Body of pancreas (tissue), 4 donors: ENCODE data around the gene SFRP4. TPM values are rescaled to one million over a fixed set of nuclear protein-coding genes. Genes with fewer than 3 reads are reported as not detected.
A peak's percentile ranks its signal among the peaks of the same experiment; 100 is the strongest.

Experiments used
- ATAC-seq: fragments of 150-250 bp; one replicate; pipeline ENCODE4 v1.9.1; 2016
- DNase-seq, 4 donors: peaks; one replicate each; pipeline ENCODE4 v3.0.0-alpha.2; 2019
- H3K27ac ChIP-seq, 4 donors: fragments of 200-600 bp; sonication (generic); 1 replicate in 3 of 4; 2 replicates in 1 of 4; pipeline versions ENCODE4 v1.5.1 to v1.6.1; 2016 to 2019; ENCODE audit warnings: mild to moderate bottlenecking in 1 of 4, mixed read lengths in 1 of 4, moderate library complexity in 1 of 4
- H3K27me3 ChIP-seq, 2 donors: fragments of 200-600 bp; sonication (generic); one replicate each; pipeline ENCODE4 v1.6.0; 2016; ENCODE audit warnings: mild to moderate bottlenecking in 1 of 2
- H3K36me3 ChIP-seq, 2 donors: fragments of 200-600 bp; sonication (generic); replicated peaks in 1 of 2; 2 replicates each; pipeline ENCODE4 v1.5.1; 2016; ENCODE audit warnings: low read depth in 2 of 2; ENCODE audit not compliant: insufficient read depth in 1 of 2
- H3K4me1 ChIP-seq: fragments of 200-600 bp; sonication (generic); one replicate; pipeline ENCODE4 v1.6.0; 2016
- H3K4me3 ChIP-seq, 2 donors: fragments of 200-600 bp; sonication (generic); 1 replicate in 1 of 2; 2 replicates in 1 of 2; pipeline ENCODE4 v1.5.1; 2016 to 2019
- H3K9me3 ChIP-seq, 3 donors: fragments of 200-600 bp; sonication (generic); 1 replicate in 2 of 3; 2 replicates in 1 of 3; pipeline ENCODE4 v1.5.1; 2016
- CTCF ChIP-seq, 7 experiments: fragments of 450-650 bp in 4 of 7; fragments of 200-600 bp in 3 of 7; sonication (generic) in 3 of 7; IDR thresholded peaks; one replicate each; pipeline ENCODE4 v1.5.1; 2016 to 2019; ENCODE audit warnings: antibody characterized with exemption in 7 of 7
- POLR2A ChIP-seq, 3 donors: fragments of 450-650 bp; IDR thresholded peaks; one replicate each; pipeline ENCODE4 v1.6.1; 2016; ENCODE audit warnings: antibody characterized with exemption in 3 of 3, mild to moderate bottlenecking in 2 of 3
- WGBS, 2 donors: methylation state at CpG; one replicate each; pipeline ENCODE4 v1.1.5; 2017; 5-methylcytosine and 5-hydroxymethylcytosine counted together
- intact Hi-C: fragments of 100-400 bp; cut with DNase I; formaldehyde crosslinking; loops from one replicate; pipeline ENCODE4 v1.15.1; 2023
- total RNA-seq, 2 donors: library from RNA; depleted of rRNA; stranded (reverse); fragments of >200 nt; gene quantifications; one replicate each; pipeline ENCODE4 v1.1.0, GENCODE V29; 2016

SFRP4 gene
- total RNA-seq, 2 donors from 2014 or later: 5.3 to 9.1 TPM

- Histone ChIP-seq H3K9me3 (no peaks in the 10 kb centered on the region), H3K36me3 (no peaks in the 10 kb centered on the region), H3K27ac (no peak overlapping the region), H3K27me3 (no peaks in the 10 kb centered on the region), H3K4me1 (peaks cover 3% of the 10 kb centered on the region), H3K4me3 (no peak overlapping the region)
- ATAC-seq (peak; percentile 24), DNase-seq (no peak)
- WGBS, 2 donors: 79 to 80% methylated on average over 1 to 2 of the region's 2 CpGs
- no peak for TF ChIP-seq POLR2A (IDR thresholded peaks at IDR 0.05)
- TF ChIP-seq CTCF (IDR thresholded peaks at IDR 0.05): no peak
- intact Hi-C loops: loop anchor here (5.0 kb wide), 1 partner anchor 325 kb away; no protein-coding TSS in a partner anchor
These were observed 14.6 kb downstream of the SFRP4 start for GRCh38 chr7:37901890-37902524.

- intact Hi-C loops: loop anchor here (5.0 kb wide), 1 partner anchor 326 kb away; no protein-coding TSS in a partner anchor
- no peak for TF ChIP-seq POLR2A (IDR thresholded peaks at IDR 0.05)
- TF ChIP-seq CTCF (IDR thresholded peaks at IDR 0.05): peak; percentile 6 to 81 (median 62)
- H3K27me3 ChIP-seq: no peaks in the 10 kb centered on the region
- WGBS, 2 donors: 8 to 10% methylated on average over 6 of the region's 6 CpGs
- no peaks in the 10 kb centered on the region for H3K9me3 ChIP-seq
- H3K4me1 ChIP-seq: peaks cover 3% of the 10 kb centered on the region
- H3K36me3 ChIP-seq: no peaks in the 10 kb centered on the region
- DNase-seq (peak in 1 of 4 donors; percentile 6), ATAC-seq (peak; percentile 45)
- no peak overlapping the region for H3K27ac ChIP-seq
- no peak overlapping the region for H3K4me3 ChIP-seq
These were observed 15.3 kb downstream of the SFRP4 start for GRCh38 chr7:37901236-37901827.

GRCh38 chr7:37899712-37900247, 16.8 kb downstream of the SFRP4 start:
- H3K27ac ChIP-seq: no peak overlapping the region
- DNase-seq (no peak), ATAC-seq (no peak)
- H3K36me3 ChIP-seq: no peaks in the 10 kb centered on the region
- WGBS, 2 donors: 22 to 38% methylated on average over 3 of the region's 3 CpGs
- TF ChIP-seq POLR2A (IDR thresholded peaks at IDR 0.05): no peak
- no peak for TF ChIP-seq CTCF (IDR thresholded peaks at IDR 0.05)
- H3K27me3 ChIP-seq: no peaks in the 10 kb centered on the region
- H3K4me3 ChIP-seq: no peak overlapping the region
- intact Hi-C loops: loop anchor here (5.0 kb wide), 1 partner anchor 328 kb away; no protein-coding TSS in a partner anchor
- H3K9me3 ChIP-seq: no peaks in the 10 kb centered on the region
- peaks cover 3% of the 10 kb centered on the region for H3K4me1 ChIP-seq

- H3K9me3 ChIP-seq: no peaks in the 10 kb centered on the region
- no peak overlapping the region for H3K27ac ChIP-seq
- TF ChIP-seq POLR2A (IDR thresholded peaks at IDR 0.05): no peak
- TF ChIP-seq CTCF (IDR thresholded peaks at IDR 0.05): no peak
- 90 to 95% methylated on average over 3 of the region's 3 CpGs for WGBS, 2 donors
- no peak for DNase-seq
- H3K4me1 ChIP-seq: no peaks in the 10 kb centered on the region
- intact Hi-C loops: no loop called here
- ATAC-seq: no peak
- no peaks in the 10 kb centered on the region for H3K36me3 ChIP-seq
- H3K4me3 ChIP-seq: no peak overlapping the region
- no peaks in the 10 kb centered on the region for H3K27me3 ChIP-seq
These were observed 21.9 kb downstream of the SFRP4 start for GRCh38 chr7:37894671-37895070.
